ENCODE data around the gene EPM2AIP1.

DNA sequence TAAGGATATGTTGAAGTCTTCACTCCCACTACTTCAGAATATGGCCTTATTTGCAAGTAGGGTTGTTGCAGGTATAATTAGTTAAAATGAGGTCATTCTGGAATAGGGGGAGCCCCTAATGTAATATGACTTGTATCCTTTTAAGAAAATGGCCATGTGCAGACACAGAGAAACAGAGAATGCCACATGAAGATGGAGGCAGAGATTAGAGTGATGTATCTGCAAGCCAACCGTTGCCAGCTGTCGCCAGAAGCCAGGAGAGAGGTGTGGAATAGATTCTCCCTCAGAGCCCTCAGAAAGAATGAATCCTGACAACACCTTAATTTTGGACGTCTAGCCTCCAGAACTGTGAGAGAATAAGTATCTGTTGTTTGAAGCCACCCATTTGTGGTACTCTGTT is 36.8 kb downstream of the EPM2AIP1 start:
- TF ChIP-seq, protein P1, sequence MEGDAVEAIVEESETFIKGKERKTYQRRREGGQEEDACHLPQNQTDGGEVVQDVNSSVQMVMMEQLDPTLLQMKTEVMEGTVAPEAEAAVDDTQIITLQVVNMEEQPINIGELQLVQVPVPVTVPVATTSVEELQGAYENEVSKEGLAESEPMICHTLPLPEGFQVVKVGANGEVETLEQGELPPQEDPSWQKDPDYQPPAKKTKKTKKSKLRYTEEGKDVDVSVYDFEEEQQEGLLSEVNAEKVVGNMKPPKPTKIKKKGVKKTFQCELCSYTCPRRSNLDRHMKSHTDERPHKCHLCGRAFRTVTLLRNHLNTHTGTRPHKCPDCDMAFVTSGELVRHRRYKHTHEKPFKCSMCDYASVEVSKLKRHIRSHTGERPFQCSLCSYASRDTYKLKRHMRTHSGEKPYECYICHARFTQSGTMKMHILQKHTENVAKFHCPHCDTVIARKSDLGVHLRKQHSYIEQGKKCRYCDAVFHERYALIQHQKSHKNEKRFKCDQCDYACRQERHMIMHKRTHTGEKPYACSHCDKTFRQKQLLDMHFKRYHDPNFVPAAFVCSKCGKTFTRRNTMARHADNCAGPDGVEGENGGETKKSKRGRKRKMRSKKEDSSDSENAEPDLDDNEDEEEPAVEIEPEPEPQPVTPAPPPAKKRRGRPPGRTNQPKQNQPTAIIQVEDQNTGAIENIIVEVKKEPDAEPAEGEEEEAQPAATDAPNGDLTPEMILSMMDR (IDR thresholded peaks at IDR 0.05) = no peak
- TF ChIP-seq POLR2A (IDR thresholded peaks at IDR 0.05; ENCODE audit: low read depth) = no peak
- TF ChIP-seq POLR2AphosphoS5 (IDR thresholded peaks at IDR 0.05) = no peak

Data from esophagus muscularis mucosa (tissue), 3 donors.